H1 (cell line): Measurements from ENCODE around the gene GRB7. TPM values are rescaled to one million over a fixed set of nuclear protein-coding genes. Genes with fewer than 3 reads are reported as not detected.

Experiments
- CTCF ChIA-PET: fragments of 300-600 bp; sonication (Branson Sonifier 250); formaldehyde crosslinking; loops from one replicate; lab custom pipeline; 2021; ENCODE audit not compliant: partially characterized antibody; lab: Charles Lee
- POLR2A ChIA-PET: fragments of 300-600 bp; sonication (Branson Sonifier 250); formaldehyde crosslinking; loops from one replicate; lab custom pipeline; 2021; ENCODE audit warnings: inconsistent platforms; ENCODE audit not compliant: partially characterized antibody; lab: Charles Lee
- DNase-seq, 2 experiments: peaks; one replicate each; pipeline versions ENCODE4 v3.0.0 to v3.0.0-alpha.2; 2010 to 2022; ENCODE audit warnings: low spot score in 2 of 2, low read depth in 1 of 2, mixed read lengths in 1 of 2
- FAIRE-seq: peaks from 2 replicates; lab custom pipeline; 2011; peaks lifted over from hg19 to GRCh38; lab: Jason Lieb, UNC
- H2AFZ ChIP-seq: 2 replicates; pipeline ENCODE4 v1.8.1; 2012; ENCODE audit warnings: low read length, inconsistent platforms
- H2AK5ac ChIP-seq: 2 replicates; pipeline ENCODE4 v1.6.1; 2013; ENCODE audit warnings: low read depth, low read length
- H2BK120ac ChIP-seq: replicated peaks from 2 replicates; pipeline ENCODE3; 2013; ENCODE audit warnings: low read depth, low read length, inconsistent platforms
- H2BK12ac ChIP-seq: 2 replicates; pipeline ENCODE4 v1.6.1; 2013; ENCODE audit warnings: low read depth, low read length
- H2BK15ac ChIP-seq: 2 replicates; pipeline ENCODE4 v1.6.1; 2013; ENCODE audit warnings: low read length
- H2BK20ac ChIP-seq: 2 replicates; pipeline ENCODE4 v1.6.1; 2013; ENCODE audit warnings: low read length
- H2BK5ac ChIP-seq: 2 replicates; pipeline ENCODE4 v1.6.1; 2013; ENCODE audit warnings: low read depth, low read length
- H3K14ac ChIP-seq: 2 replicates; pipeline ENCODE4 v1.6.1; 2013; ENCODE audit warnings: inconsistent platforms; ENCODE audit not compliant: insufficient read length
- H3K18ac ChIP-seq: 2 replicates; pipeline ENCODE4 v1.6.1; 2013; ENCODE audit warnings: low read length; ENCODE audit errors: extremely low read depth
- H3K23ac ChIP-seq: 2 replicates; pipeline ENCODE4 v1.6.1; 2013; ENCODE audit warnings: inconsistent platforms; ENCODE audit not compliant: insufficient read length
- H3K23me2 ChIP-seq: 2 replicates; pipeline ENCODE4 v1.6.1; 2013; ENCODE audit warnings: low read depth, low read length
- H3K27ac ChIP-seq: 2 replicates; pipeline ENCODE4 v1.6.1; 2011; ENCODE audit warnings: low read depth, low read length, inconsistent platforms
- H3K27me3 ChIP-seq, 4 experiments: replicated peaks in 1 of 4; 1 replicate in 1 of 4; 2 replicates in 3 of 4; pipeline versions ENCODE4 v1.6.1 to v1.8.1; 2011 to 2013; ENCODE audit warnings: low read length in 3 of 4, mild to moderate bottlenecking in 3 of 4, inconsistent platforms in 2 of 4, mixed read lengths in 2 of 4, moderate library complexity in 1 of 4; ENCODE audit not compliant: control insufficient read depth in 3 of 4, insufficient read depth in 3 of 4; ENCODE audit errors: extremely low read depth in 1 of 4
- H3K36me3 ChIP-seq, 4 experiments: 2 replicates each; pipeline versions ENCODE4 v1.6.1 to v1.8.1; 2011 to 2013; ENCODE audit warnings: mild to moderate bottlenecking in 4 of 4, low read length in 3 of 4, moderate library complexity in 2 of 4, control low read depth in 1 of 4, inconsistent platforms in 1 of 4; ENCODE audit not compliant: insufficient read depth in 4 of 4, control insufficient read depth in 2 of 4
- H3K4ac ChIP-seq: replicated peaks from 2 replicates; pipeline ENCODE3; 2013; ENCODE audit warnings: low read length, low read depth, mixed read lengths, inconsistent platforms; ENCODE audit not compliant: insufficient read length
- H3K4me1 ChIP-seq, 4 experiments: replicated peaks in 1 of 4; 1 replicate in 1 of 4; 2 replicates in 3 of 4; pipeline versions ENCODE4 v1.6.1 to v1.8.1; 2011 to 2013; ENCODE audit warnings: low read length in 3 of 4, inconsistent platforms in 2 of 4, mixed read lengths in 1 of 4; ENCODE audit not compliant: insufficient read depth in 4 of 4, control insufficient read depth in 3 of 4
- H3K4me2 ChIP-seq, 2 experiments: 2 replicates each; pipeline versions ENCODE4 v1.6.1 to v1.8.1; 2011 to 2013; ENCODE audit warnings: low read depth in 2 of 2, low read length in 2 of 2, control low read depth in 1 of 2, inconsistent platforms in 1 of 2, mild to moderate bottlenecking in 1 of 2; ENCODE audit not compliant: insufficient read depth in 1 of 2
- H3K4me3 ChIP-seq, 4 experiments: fragments of 200-600, 300-600 bp in 1 of 4; sonication (generic), shearing (Covaris generic), sonication (Bioruptor Twin) in 1 of 4; 2 replicates each; pipeline versions ENCODE4 v1.5.1 to v1.8.1; 2011 to 2016; ENCODE audit warnings: low read length in 4 of 4, low read depth in 3 of 4, control low read depth in 2 of 4, inconsistent platforms in 2 of 4, mild to moderate bottlenecking in 2 of 4, mixed read lengths in 1 of 4, moderate library complexity in 1 of 4; ENCODE audit not compliant: insufficient read depth in 2 of 4; ENCODE audit errors: extremely low read depth in 1 of 4
- H3K56ac ChIP-seq: replicated peaks from 2 replicates; pipeline ENCODE3; 2013; ENCODE audit warnings: low read depth, mild to moderate bottlenecking, mixed read lengths, low read length, inconsistent platforms; ENCODE audit not compliant: insufficient read length
- H3K79me1 ChIP-seq: 2 replicates; pipeline ENCODE4 v1.6.1; 2013; ENCODE audit warnings: low read depth, low read length, control low read depth
- H3K79me2 ChIP-seq, 2 experiments: 2 replicates each; pipeline versions ENCODE4 v1.6.1 to v1.8.1; 2012 to 2013; ENCODE audit warnings: low read length in 2 of 2, mild to moderate bottlenecking in 2 of 2, inconsistent platforms in 1 of 2; ENCODE audit not compliant: insufficient read depth in 2 of 2, control insufficient read depth in 1 of 2
- H3K9ac ChIP-seq, 4 experiments: replicated peaks in 1 of 4; 1 replicate in 1 of 4; 2 replicates in 3 of 4; pipeline versions ENCODE4 v1.6.1 to v1.8.1; 2011 to 2013; ENCODE audit warnings: low read depth in 3 of 4, low read length in 3 of 4, control low read depth in 2 of 4, mild to moderate bottlenecking in 2 of 4, moderate library complexity in 2 of 4, inconsistent platforms in 1 of 4; ENCODE audit errors: extremely low read depth in 1 of 4
- H3K9me3 ChIP-seq, 2 experiments: 2 replicates each; pipeline versions ENCODE4 v1.6.1 to v1.8.1; 2012 to 2013; ENCODE audit warnings: mild to moderate bottlenecking in 2 of 2, moderate library complexity in 2 of 2, control low read depth in 1 of 2, inconsistent platforms in 1 of 2, low read depth in 1 of 2, low read length in 1 of 2, mixed read lengths in 1 of 2; ENCODE audit not compliant: insufficient read depth in 2 of 2
- H4K20me1 ChIP-seq, 2 experiments: replicated peaks in 1 of 2; 2 replicates each; pipeline versions ENCODE3 to v1.8.1; 2011 to 2013; ENCODE audit warnings: inconsistent platforms in 2 of 2, low read length in 2 of 2, mild to moderate bottlenecking in 1 of 2; ENCODE audit not compliant: insufficient read depth in 2 of 2, control insufficient read depth in 1 of 2
- H4K5ac ChIP-seq: 2 replicates; pipeline ENCODE4 v1.6.1; 2013; ENCODE audit warnings: low read length, low read depth, mixed read lengths, inconsistent platforms; ENCODE audit not compliant: insufficient read length
- H4K8ac ChIP-seq: 2 replicates; pipeline ENCODE4 v1.8.0; 2013; ENCODE audit warnings: mild to moderate bottlenecking, moderate library complexity, low read length, inconsistent platforms; ENCODE audit not compliant: insufficient read depth; ENCODE audit errors: extremely low read depth
- H4K91ac ChIP-seq: replicated peaks from 2 replicates; pipeline ENCODE3; 2013; ENCODE audit warnings: low read length, mixed read lengths, inconsistent platforms; ENCODE audit not compliant: insufficient read length
- BCL11A ChIP-seq, 2 experiments: IDR thresholded peaks; one replicate each; pipeline ENCODE4 v1.6.1; 2011; ENCODE audit warnings: low read depth in 2 of 2, low read length in 2 of 2, mild to moderate bottlenecking in 2 of 2
- EZH2 ChIP-seq: fragments of 200-600 bp; sonication (generic); IDR thresholded peaks from 2 replicates; pipeline ENCODE4 v1.7.1; 2012; ENCODE audit warnings: low read depth, mild to moderate bottlenecking, moderate library complexity, low read length, inconsistent platforms; ENCODE audit not compliant: severe bottlenecking
- GTF2F1 ChIP-seq: IDR thresholded peaks from 2 replicates; pipeline ENCODE4 v1.6.1; 2012; ENCODE audit warnings: low read depth, low read length, improper control_type of control experiment, borderline replicate concordance
- MAX ChIP-seq: IDR thresholded peaks from 2 replicates; pipeline ENCODE4 v1.6.1; 2012; ENCODE audit warnings: inconsistent platforms
- NANOG ChIP-seq: IDR thresholded peaks from 2 replicates; pipeline ENCODE4 v1.6.1; 2011; ENCODE audit warnings: low read length, low read depth, mild to moderate bottlenecking, inconsistent platforms; ENCODE audit not compliant: insufficient read depth, poor library complexity, severe bottlenecking
- NRF1 ChIP-seq: IDR thresholded peaks from 2 replicates; pipeline ENCODE4 v1.6.1; 2011; ENCODE audit warnings: mild to moderate bottlenecking, low read depth, low read length, improper control_type of control experiment
- POLR2A ChIP-seq, 2 experiments: IDR thresholded peaks; 1 replicate in 1 of 2; 2 replicates in 1 of 2; pipeline ENCODE4 v1.6.1; 2011; ENCODE audit warnings: low read depth in 2 of 2, low read length in 2 of 2, mild to moderate bottlenecking in 2 of 2; ENCODE audit errors: control extremely low read depth in 1 of 2
- SIN3A ChIP-seq, 2 experiments: IDR thresholded peaks in 1 of 2; conservative IDR thresholded peaks in 1 of 2; 2 replicates each; pipeline ENCODE4 v1.6.1; 2011 to 2012; ENCODE audit warnings: low read length in 2 of 2, improper control_type of control experiment in 1 of 2, low read depth in 1 of 2, mild to moderate bottlenecking in 1 of 2
- SP4 ChIP-seq: IDR thresholded peaks from 2 replicates; pipeline ENCODE4 v1.6.1; 2012; ENCODE audit warnings: low read length, inconsistent platforms
- TEAD4 ChIP-seq: IDR thresholded peaks from 2 replicates; pipeline ENCODE4 v1.6.1; 2012; ENCODE audit warnings: low read depth, low read length, inconsistent platforms, mixed read lengths
- polyA plus RNA-seq, 7 experiments: library from polyadenylated mRNA; depleted of rRNA in 3 of 7; stranded (reverse) in 5 of 7; unstranded in 2 of 7; fragments of >200 nt in 5 of 7; fragments of 200-250 nt in 2 of 7; gene quantifications; 1 replicate in 5 of 7; 2 replicates in 1 of 7; 4 replicates in 1 of 7; pipeline versions ENCODE4 v1.2.1 to v1.2.3, GENCODE V29; 2011 to 2013; ENCODE audit warnings: missing spikeins in 2 of 7, mixed read lengths in 2 of 7
- total RNA-seq: library from RNA; stranded (reverse); fragmentation: NEBNext Ultra II Directional; extraction: Animal tissue kit (Norgen Biotek cat#: 25700); gene quantifications from 2 replicates; pipeline ENCODE4 v1.2.1, GENCODE V29; 2021
- TF ChIP-seq, protein P1 (sequence below), 3 experiments: IDR thresholded peaks; 1 replicate in 2 of 3; 2 replicates in 1 of 3; pipeline versions ENCODE4 v1.5.1 to v1.6.1; 2011; ENCODE audit warnings: low read length in 3 of 3, mild to moderate bottlenecking in 3 of 3, inconsistent platforms in 2 of 3, low read depth in 1 of 3, moderate library complexity in 1 of 3; ENCODE audit not compliant: insufficient read depth in 1 of 3; ENCODE audit errors: control extremely low read depth in 1 of 3
- TF ChIP-seq, protein P2 (sequence below): IDR thresholded peaks from 2 replicates; pipeline ENCODE4 v1.6.1; 2012; ENCODE audit warnings: inconsistent platforms

Gene GRB7
- total and polyA plus RNA-seq, 2 of the 8 experiments (the other 6 are each of a cell fraction or from before 2014, with no cell fraction given), result 32.2 to 41.5 TPM

GRCh38 chr17:39787041-39787440, 49.3 kb downstream of the GRB7 start:
- no peak overlapping the region for H3K4ac ChIP-seq
- H3K23ac ChIP-seq, result no peak overlapping the region
- ChIA-PET CTCF (interaction anchor here (1.8 to 2.0 kb wide), 2 partner anchors 26 to 32 kb away, joined by 6 read pairs; no protein-coding TSS in a partner anchor), POLR2A (no interaction called here)
- no peak overlapping the region for H2BK120ac ChIP-seq
- no peak overlapping the region for H2AFZ ChIP-seq
- no peak overlapping the region for H2BK20ac ChIP-seq
- no peak overlapping the region for H2BK5ac ChIP-seq
- H4K91ac ChIP-seq, result no peak overlapping the region
- no peak overlapping the region for H3K4me2 ChIP-seq
- no peak overlapping the region for H2AK5ac ChIP-seq
- H4K20me1 ChIP-seq, result no peaks in the 10 kb centered on the region
- FAIRE-seq, result no peak
- no peaks in the 10 kb centered on the region for H3K79me2 ChIP-seq
- H3K79me1 ChIP-seq, result no peaks in the 10 kb centered on the region
- H3K18ac ChIP-seq, result no peak overlapping the region
- no peak overlapping the region for H2BK15ac ChIP-seq
- no peak overlapping the region for H3K4me3 ChIP-seq
- H3K4me1 ChIP-seq, result no peaks in the 10 kb centered on the region
- H3K36me3 ChIP-seq, result no peaks in the 10 kb centered on the region
- DNase-seq, result no peak
- H3K9ac ChIP-seq, result no peak overlapping the region
- no peak overlapping the region for H3K14ac ChIP-seq
- no peak overlapping the region for H3K27ac ChIP-seq
- no peak overlapping the region for H3K56ac ChIP-seq
- no peak overlapping the region for H2BK12ac ChIP-seq
- no peaks in the 10 kb centered on the region for H3K9me3 ChIP-seq
- no peaks in the 10 kb centered on the region; the same call in 1 of the 2 replicates for H3K23me2 ChIP-seq
- H4K8ac ChIP-seq, result no peak overlapping the region
- H4K5ac ChIP-seq, result no peak overlapping the region
- no peaks in the 10 kb centered on the region for H3K27me3 ChIP-seq
- TF ChIP-seq TEAD4 (no peak), GTF2F1 (no peak), SP4 (no peak), NANOG (no peak), POLR2A (IDR thresholded peaks at IDR 0.05; ENCODE audit: control extremely low read depth in 1 of 2, low read depth in 2 of 2, low read length in 2 of 2) (no peak), EZH2 (no peak), NRF1 (no peak), BCL11A (IDR thresholded peaks at IDR 0.05; ENCODE audit: low read depth in 2 of 2, low read length in 2 of 2) (no peak), MAX (no peak), SIN3A (conservative IDR thresholded peaks at IDR 0.05 in 1 of 2, IDR thresholded peaks at IDR 0.05 in 1 of 2; ENCODE audit: low read depth in 1 of 2, low read length in 2 of 2) (no peak)
- TF ChIP-seq, protein P1, sequence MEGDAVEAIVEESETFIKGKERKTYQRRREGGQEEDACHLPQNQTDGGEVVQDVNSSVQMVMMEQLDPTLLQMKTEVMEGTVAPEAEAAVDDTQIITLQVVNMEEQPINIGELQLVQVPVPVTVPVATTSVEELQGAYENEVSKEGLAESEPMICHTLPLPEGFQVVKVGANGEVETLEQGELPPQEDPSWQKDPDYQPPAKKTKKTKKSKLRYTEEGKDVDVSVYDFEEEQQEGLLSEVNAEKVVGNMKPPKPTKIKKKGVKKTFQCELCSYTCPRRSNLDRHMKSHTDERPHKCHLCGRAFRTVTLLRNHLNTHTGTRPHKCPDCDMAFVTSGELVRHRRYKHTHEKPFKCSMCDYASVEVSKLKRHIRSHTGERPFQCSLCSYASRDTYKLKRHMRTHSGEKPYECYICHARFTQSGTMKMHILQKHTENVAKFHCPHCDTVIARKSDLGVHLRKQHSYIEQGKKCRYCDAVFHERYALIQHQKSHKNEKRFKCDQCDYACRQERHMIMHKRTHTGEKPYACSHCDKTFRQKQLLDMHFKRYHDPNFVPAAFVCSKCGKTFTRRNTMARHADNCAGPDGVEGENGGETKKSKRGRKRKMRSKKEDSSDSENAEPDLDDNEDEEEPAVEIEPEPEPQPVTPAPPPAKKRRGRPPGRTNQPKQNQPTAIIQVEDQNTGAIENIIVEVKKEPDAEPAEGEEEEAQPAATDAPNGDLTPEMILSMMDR (IDR thresholded peaks at IDR 0.05; ENCODE audit: control extremely low read depth in 1 of 3, insufficient read depth in 1 of 3, low read depth in 1 of 3, low read length in 3 of 3), result no peak
- TF ChIP-seq, protein P2, sequence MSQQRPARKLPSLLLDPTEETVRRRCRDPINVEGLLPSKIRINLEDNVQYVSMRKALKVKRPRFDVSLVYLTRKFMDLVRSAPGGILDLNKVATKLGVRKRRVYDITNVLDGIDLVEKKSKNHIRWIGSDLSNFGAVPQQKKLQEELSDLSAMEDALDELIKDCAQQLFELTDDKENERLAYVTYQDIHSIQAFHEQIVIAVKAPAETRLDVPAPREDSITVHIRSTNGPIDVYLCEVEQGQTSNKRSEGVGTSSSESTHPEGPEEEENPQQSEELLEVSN, result no peak
